Panc1 (cell line): Measurements from ENCODE around the gene MDC1. TPM values are rescaled to one million over a fixed set of nuclear protein-coding genes. Genes with fewer than 3 reads are reported as not detected.

Experiments used
- ATAC-seq: fragments of 200-7000 bp; cut with Tn5 transposase; 2 replicates; pipeline ENCODE4 v1.9.1; 2020; ENCODE audit warnings: mild to moderate bottlenecking, moderate library complexity
- BruUV-seq: library from RNA; stranded (reverse); fragments of 400-500 nt; replicated peaks from 2 replicates; lab custom pipeline; 2021; lab: Mats Ljungman, UMichigan
- CTCF ChIA-PET: fragments of 300-600 bp; sonication (Branson Sonifier 250); formaldehyde crosslinking; loops from one replicate; lab custom pipeline; 2022; ENCODE audit warnings: antibody characterized with exemption; lab: Charles Lee
- POLR2A ChIA-PET: fragments of 300-600 bp; sonication (Branson Sonifier 250); formaldehyde crosslinking; loops from one replicate; lab custom pipeline; 2022; ENCODE audit warnings: antibody characterized with exemption; lab: Charles Lee
- DNase-seq: peaks from one replicate; pipeline ENCODE4 v3.0.0-alpha.2; 2010; ENCODE audit warnings: low read depth, low spot score
- H3K27ac ChIP-seq: 2 replicates; pipeline ENCODE4 v1.5.1; 2011; ENCODE audit warnings: mild to moderate bottlenecking, low read length, inconsistent platforms
- H3K27me3 ChIP-seq: fragments of 200-500 bp; sonication (Bioruptor generic); 2 replicates; pipeline ENCODE4 v1.6.0; 2014; ENCODE audit warnings: low read length, inconsistent platforms; ENCODE audit not compliant: control insufficient read depth, insufficient read depth
- H3K36me3 ChIP-seq: fragments of 200-500 bp; sonication (Bioruptor generic); 2 replicates; pipeline ENCODE4 v1.5.1; 2014; ENCODE audit warnings: inconsistent platforms, mild to moderate bottlenecking, low read length, moderate library complexity; ENCODE audit not compliant: control insufficient read depth, insufficient read depth
- H3K4me1 ChIP-seq: 2 replicates; pipeline ENCODE4 v1.5.1; 2011; ENCODE audit warnings: inconsistent platforms, mild to moderate bottlenecking, low read length, moderate library complexity; ENCODE audit not compliant: control insufficient read depth, insufficient read depth
- H3K4me3 ChIP-seq, 2 experiments: 2 replicates each; pipeline ENCODE4 v1.5.1; 2011 to 2012; ENCODE audit warnings: low read depth in 2 of 2, low read length in 2 of 2, mild to moderate bottlenecking in 2 of 2, inconsistent platforms in 1 of 2, moderate library complexity in 1 of 2
- H3K9me3 ChIP-seq: fragments of 200-500 bp; sonication (Bioruptor generic); 2 replicates; pipeline ENCODE4 v1.5.1; 2014; ENCODE audit warnings: low read depth, mild to moderate bottlenecking, inconsistent platforms, low read length, moderate library complexity; ENCODE audit not compliant: control insufficient read depth, insufficient read depth
- POLR2AphosphoS5 ChIP-seq: IDR thresholded peaks from 2 replicates; pipeline ENCODE4 v1.6.1; 2012; ENCODE audit warnings: mild to moderate bottlenecking, low read depth, low read length, moderate library complexity
- SIN3A ChIP-seq: IDR thresholded peaks from 2 replicates; pipeline ENCODE4 v1.6.1; 2012; ENCODE audit warnings: low read depth, mild to moderate bottlenecking, low read length, moderate library complexity, borderline replicate concordance; ENCODE audit not compliant: insufficient read depth
- TCF7L2 ChIP-seq: IDR thresholded peaks from 2 replicates; pipeline ENCODE4 v1.6.1; 2011; ENCODE audit warnings: mild to moderate bottlenecking, low read depth, low read length, inconsistent platforms
- in situ Hi-C: cut with HindIII; loops from 2 replicates; pipeline ENCODE4 v1.10.0; 2016; ENCODE audit warnings: low sequenced_read_pairs, low pct_unique_long_range_greater_than_20kb
- intact Hi-C: fragments of 100-400 bp; cut with micrococcal nuclease; formaldehyde crosslinking; loops from one replicate; pipeline ENCODE4 v1.10.0; 2022; ENCODE audit not compliant: unreplicated experiment
- total RNA-seq: library from RNA; stranded (reverse); gene quantifications from one replicate; pipeline ENCODE4 v1.2.1, GENCODE V29; 2021; ENCODE audit not compliant: unreplicated experiment
- TF ChIP-seq, protein P1 (sequence below), 2 experiments: IDR thresholded peaks; 2 replicates each; pipeline ENCODE4 v1.6.1; 2011 to 2012; ENCODE audit warnings: low read depth in 2 of 2, control low read depth in 1 of 2, low read length in 1 of 2, mild to moderate bottlenecking in 1 of 2, moderate library complexity in 1 of 2; ENCODE audit not compliant: insufficient read depth in 1 of 2
- TF ChIP-seq, protein P2 (sequence below): fragments of 450-650 bp; IDR thresholded peaks from 2 replicates; pipeline ENCODE4 v1.5.1; 2017; ENCODE audit warnings: mild to moderate bottlenecking

The MDC1 gene
- total RNA-seq, 1 experiment from 2014 or later = 68.6 TPM

DNA sequence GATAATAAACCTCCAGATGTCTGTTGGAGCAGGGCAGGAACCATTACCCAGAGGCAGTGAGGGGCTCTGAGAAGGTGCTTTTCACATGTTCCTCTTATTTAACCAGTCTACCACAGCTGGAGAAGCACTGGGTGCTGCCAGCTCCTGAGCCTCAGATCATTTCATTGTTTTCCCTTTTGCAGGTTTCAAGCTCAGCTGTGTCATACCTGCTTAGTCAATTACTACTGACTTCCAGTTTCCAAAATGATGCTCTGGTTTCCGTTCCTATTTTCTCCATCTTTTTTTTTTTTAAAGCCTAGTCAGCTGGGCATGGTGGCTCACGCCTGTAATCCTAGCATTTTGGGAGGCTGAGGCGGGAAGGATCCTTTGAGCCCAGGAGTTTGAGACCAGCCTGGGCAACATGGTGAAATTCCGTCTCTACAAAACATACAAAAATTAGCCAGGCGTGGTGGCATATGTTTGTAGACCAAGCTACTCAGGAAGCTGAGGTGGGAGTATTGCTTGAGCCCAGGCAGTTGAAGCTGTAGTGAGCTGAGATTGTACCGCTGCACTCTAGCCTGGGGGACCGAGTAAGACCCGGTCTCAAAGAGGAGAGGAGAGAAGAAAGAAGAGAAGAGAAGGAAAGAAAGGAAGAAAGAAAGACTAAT is 18.7 kb upstream of the MDC1 start:
- ATAC-seq (no peak), DNase-seq (no peak)
- ChIA-PET CTCF (no interaction called here), POLR2A (no interaction called here)
- peaks cover 17% of the 10 kb centered on the region; the same call in 1 of the 2 replicates for H3K4me1 ChIP-seq
- H3K27ac ChIP-seq = no peak overlapping the region
- no peak overlapping the region for H3K4me3 ChIP-seq
- intact Hi-C loops (no loop called here), in situ Hi-C loops (no loop called here)
- H3K27me3 ChIP-seq = no peaks in the 10 kb centered on the region
- no TSS peak for BruUV-seq
- TF ChIP-seq POLR2AphosphoS5 (no peak), TCF7L2 (no peak), SIN3A (no peak)
- TF ChIP-seq, protein P1, sequence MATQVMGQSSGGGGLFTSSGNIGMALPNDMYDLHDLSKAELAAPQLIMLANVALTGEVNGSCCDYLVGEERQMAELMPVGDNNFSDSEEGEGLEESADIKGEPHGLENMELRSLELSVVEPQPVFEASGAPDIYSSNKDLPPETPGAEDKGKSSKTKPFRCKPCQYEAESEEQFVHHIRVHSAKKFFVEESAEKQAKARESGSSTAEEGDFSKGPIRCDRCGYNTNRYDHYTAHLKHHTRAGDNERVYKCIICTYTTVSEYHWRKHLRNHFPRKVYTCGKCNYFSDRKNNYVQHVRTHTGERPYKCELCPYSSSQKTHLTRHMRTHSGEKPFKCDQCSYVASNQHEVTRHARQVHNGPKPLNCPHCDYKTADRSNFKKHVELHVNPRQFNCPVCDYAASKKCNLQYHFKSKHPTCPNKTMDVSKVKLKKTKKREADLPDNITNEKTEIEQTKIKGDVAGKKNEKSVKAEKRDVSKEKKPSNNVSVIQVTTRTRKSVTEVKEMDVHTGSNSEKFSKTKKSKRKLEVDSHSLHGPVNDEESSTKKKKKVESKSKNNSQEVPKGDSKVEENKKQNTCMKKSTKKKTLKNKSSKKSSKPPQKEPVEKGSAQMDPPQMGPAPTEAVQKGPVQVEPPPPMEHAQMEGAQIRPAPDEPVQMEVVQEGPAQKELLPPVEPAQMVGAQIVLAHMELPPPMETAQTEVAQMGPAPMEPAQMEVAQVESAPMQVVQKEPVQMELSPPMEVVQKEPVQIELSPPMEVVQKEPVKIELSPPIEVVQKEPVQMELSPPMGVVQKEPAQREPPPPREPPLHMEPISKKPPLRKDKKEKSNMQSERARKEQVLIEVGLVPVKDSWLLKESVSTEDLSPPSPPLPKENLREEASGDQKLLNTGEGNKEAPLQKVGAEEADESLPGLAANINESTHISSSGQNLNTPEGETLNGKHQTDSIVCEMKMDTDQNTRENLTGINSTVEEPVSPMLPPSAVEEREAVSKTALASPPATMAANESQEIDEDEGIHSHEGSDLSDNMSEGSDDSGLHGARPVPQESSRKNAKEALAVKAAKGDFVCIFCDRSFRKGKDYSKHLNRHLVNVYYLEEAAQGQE (IDR thresholded peaks at IDR 0.05; ENCODE audit: insufficient read depth in 1 of 2, low read depth in 2 of 2, low read length in 1 of 2) = no peak
- TF ChIP-seq, protein P2, sequence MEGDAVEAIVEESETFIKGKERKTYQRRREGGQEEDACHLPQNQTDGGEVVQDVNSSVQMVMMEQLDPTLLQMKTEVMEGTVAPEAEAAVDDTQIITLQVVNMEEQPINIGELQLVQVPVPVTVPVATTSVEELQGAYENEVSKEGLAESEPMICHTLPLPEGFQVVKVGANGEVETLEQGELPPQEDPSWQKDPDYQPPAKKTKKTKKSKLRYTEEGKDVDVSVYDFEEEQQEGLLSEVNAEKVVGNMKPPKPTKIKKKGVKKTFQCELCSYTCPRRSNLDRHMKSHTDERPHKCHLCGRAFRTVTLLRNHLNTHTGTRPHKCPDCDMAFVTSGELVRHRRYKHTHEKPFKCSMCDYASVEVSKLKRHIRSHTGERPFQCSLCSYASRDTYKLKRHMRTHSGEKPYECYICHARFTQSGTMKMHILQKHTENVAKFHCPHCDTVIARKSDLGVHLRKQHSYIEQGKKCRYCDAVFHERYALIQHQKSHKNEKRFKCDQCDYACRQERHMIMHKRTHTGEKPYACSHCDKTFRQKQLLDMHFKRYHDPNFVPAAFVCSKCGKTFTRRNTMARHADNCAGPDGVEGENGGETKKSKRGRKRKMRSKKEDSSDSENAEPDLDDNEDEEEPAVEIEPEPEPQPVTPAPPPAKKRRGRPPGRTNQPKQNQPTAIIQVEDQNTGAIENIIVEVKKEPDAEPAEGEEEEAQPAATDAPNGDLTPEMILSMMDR = no peak
- no peaks in the 10 kb centered on the region for H3K9me3 ChIP-seq
- H3K36me3 ChIP-seq = peaks cover 17% of the 10 kb centered on the region

DNA sequence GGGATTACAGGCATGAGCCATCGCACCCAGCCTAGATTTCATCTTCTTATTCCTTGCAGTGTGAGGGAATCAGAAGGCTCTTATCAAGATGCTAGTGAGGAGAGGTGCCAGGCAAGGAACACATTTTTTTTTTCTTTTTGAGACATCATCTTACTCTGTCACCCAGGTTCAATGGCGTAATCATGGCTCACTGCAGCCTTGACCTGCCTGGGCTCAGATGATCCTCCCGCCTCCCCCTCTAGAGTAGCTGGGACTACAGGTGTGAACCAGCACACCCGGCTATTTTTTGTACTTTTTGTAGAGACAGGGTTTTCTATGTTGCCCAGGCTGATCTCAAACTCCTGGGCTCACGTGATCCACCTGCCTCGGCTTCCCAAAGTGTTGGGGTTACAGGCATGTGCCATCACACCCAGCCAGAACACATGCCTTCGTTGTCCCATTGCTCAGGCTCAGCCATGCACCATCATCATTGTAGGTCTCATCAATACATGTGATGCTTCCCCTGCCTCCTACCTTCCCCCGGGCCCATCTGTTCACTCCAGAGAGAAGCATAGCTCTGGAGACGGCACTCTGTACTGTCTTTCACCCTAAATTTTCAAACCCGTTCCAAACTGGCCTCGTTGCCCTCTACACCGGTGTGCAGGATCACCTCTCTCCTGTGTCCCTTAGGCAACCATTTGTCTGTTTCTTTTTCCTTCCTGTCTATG is 15.3 kb upstream of the MDC1 start:
- in situ Hi-C loops = no loop called here
- ChIA-PET POLR2A (interaction anchor here (0.5 kb wide), 1 partner anchor 51 kb away, joined by 3 read pairs; no protein-coding TSS in a partner anchor), CTCF (no interaction called here)
- Histone ChIP-seq H3K36me3 (peaks cover 3% of the 10 kb centered on the region; the same call in 1 of the 2 replicates), H3K27ac (no peak overlapping the region), H3K4me3 (no peak overlapping the region), H3K27me3 (no peaks in the 10 kb centered on the region), H3K4me1 (0 out of 2 replicates have a peak, but pooled peaks cover 4% of the 10 kb centered on the region), H3K9me3 (no peaks in the 10 kb centered on the region)
- TF ChIP-seq POLR2AphosphoS5 (no peak), TCF7L2 (no peak), SIN3A (no peak)
- TF ChIP-seq, protein P2 = no peak
- TF ChIP-seq, protein P1 (IDR thresholded peaks at IDR 0.05; ENCODE audit: insufficient read depth in 1 of 2, low read depth in 2 of 2, low read length in 1 of 2) = no peak
- intact Hi-C loops = no loop called here
- ATAC-seq = no peak
- BruUV-seq = no TSS peak
- DNase-seq = no peak
